GM18951 (cell line): ENCODE data around the gene LASP1.
A peak's percentile ranks its signal among the peaks of the same experiment; 100 is the strongest.

Experiments used
- POLR2A ChIP-seq: IDR thresholded peaks from 4 replicates; pipeline ENCODE4 v1.6.1; 2011; ENCODE audit warnings: mild to moderate bottlenecking; ENCODE audit not compliant: insufficient read length, insufficient read depth; ENCODE audit errors: extremely low read depth
- in situ Hi-C: fragments of 300-500 bp; cut with MboI; formaldehyde crosslinking; loops from one replicate; pipeline ENCODE4 v1.12.0; 2022; ENCODE audit warnings: low sequenced_read_pairs, mixed read lengths, inconsistent platforms; ENCODE audit not compliant: unreplicated experiment

The LASP1 gene

DNA sequence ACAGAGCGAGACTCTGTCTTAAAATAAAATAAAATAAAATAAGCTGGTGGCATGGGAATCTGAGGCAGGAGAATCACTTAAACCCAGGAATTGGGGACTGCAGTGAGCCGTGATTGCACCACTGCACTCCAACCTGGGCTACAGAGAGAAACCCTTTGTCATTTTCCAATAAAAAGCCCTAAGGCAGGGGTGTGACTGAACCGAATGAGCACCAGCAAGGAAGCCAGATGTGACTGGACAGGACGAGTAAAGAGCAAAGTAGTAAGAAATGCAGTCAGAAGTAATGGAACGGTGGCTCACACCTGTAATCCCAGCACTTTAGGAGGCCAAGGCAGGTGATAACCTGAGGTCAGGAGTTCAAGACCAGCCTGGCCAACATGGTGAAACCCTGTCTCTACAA lies 12.6 kb upstream of the LASP1 start:
- in situ Hi-C loops = no loop called here

GRCh38 chr17:38861399-38861843 lies 8.4 kb upstream of the LASP1 start:
- TF ChIP-seq POLR2A = no peak

More for the DNA sequence above, 12.6 kb upstream of the LASP1 start:
- no peak for TF ChIP-seq POLR2A

DNA sequence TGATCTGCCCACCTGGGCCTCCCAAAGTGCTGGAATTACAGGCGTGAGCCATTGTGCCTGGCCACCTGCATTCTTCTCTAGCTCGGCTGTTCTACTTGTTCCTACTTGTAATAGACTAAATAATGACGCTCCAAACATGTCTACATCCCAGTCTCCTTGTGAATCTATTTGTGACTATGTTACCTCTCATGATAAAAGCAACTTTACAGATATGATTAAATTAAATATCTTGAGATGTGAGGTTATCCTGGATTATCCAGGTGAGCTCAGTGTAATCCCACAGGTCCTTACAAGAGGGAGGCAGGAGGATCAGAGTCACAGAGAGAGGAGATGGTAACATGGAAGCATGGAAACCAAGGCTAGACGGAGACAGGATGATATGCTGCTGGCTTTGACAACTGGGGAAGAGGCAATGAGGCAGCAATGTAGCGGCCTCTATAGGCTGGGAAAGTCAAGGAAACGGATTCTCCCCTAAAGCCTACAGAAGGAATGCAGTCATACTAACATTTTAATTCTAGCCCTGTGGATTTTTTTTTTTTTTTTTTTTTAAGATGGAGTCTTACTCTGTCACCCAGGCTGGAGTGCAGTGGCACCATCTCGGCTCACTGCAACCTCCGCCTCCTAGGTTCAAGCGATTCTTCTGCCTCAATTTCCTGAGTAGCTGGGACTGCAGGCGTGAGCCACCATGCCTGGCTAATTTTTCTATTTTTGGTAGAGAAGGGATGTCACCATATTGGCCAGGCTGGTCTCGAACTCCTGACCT lies 5.0 kb upstream of the LASP1 start:
- in situ Hi-C loops = no loop called here
- TF ChIP-seq POLR2A = no peak

More at GRCh38 chr17:38861399-38861843, 8.4 kb upstream of the LASP1 start:
- in situ Hi-C loops = no loop called here

DNA sequence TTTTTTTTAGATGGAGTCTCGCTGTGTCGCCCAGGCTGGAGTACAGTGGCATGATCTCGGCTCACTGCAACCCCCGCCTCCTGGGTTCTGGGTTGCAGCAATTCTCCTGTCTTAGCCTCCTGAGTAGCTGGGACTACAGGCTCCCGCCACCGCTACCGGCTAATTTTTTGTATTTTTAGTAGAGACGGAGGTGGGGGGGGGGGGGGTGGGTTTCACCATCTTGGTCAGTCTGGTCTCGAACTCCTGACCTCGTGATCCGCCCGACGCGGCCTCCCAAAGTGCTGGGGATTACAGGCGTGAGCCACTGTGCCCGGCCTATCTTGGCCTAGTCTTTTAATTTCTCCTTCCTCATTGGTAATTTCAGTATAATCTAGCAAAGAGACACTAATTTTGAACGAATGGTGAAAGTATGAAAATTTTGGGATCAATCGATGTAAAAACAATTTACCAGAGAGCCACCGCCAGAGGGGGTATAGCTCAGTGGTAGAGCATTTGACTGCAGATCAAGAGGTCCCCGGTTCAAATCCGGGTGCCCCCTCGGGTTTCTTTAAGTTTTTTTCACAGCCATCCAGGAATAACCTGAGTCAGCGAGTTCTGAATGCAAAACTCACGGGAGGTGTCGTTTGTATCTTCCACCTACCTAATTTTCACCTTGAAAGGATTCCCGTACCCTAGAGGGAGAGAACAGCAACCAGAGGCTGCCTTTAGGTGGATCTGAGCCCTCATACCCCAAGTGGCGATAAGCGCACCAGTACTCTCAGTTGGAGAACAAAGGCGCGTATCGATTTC lies 2.5 kb upstream of the LASP1 start:
- in situ Hi-C loops = no loop called here
- no peak for TF ChIP-seq POLR2A

DNA sequence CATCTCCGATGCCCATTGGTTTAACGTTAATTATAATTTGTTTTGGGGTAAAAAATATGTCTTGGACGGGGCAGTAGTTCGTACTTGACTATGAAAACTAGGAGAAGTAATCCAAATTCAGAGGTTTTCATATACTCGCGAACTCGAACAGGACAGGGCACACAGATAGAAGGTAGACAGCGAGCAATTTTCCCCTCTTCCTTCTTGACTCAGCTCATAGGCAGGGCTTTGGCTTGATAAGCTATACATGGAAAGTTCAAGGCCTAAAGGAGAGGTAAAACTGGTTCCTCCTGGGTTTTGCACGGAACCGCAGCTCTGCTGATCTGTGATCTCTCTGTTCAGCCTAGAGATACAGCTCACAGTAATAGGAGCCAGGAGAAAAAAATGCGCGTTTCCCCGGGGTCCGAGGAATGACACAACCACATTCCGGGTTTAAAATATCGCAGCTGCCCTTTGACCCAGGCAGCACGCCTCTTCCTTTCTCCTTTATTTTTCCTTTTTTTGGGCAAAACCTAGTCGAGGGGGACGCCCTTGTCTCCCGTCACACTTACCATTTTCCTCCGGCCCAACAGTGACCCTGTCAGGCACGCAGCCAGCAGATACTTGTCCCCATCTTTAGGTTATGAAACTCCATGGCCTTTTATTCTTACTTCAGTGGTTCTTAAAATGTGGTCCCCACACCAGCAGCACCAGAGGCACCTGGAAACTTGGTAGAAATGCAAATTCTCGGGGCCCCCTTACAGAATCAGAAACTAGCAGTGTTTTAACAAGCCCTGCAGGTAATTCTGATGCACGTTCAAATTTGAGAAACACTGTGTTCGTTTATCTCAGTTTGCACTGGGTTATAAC lies 1.7 kb upstream of the LASP1 start:
- no peak for TF ChIP-seq POLR2A

DNA sequence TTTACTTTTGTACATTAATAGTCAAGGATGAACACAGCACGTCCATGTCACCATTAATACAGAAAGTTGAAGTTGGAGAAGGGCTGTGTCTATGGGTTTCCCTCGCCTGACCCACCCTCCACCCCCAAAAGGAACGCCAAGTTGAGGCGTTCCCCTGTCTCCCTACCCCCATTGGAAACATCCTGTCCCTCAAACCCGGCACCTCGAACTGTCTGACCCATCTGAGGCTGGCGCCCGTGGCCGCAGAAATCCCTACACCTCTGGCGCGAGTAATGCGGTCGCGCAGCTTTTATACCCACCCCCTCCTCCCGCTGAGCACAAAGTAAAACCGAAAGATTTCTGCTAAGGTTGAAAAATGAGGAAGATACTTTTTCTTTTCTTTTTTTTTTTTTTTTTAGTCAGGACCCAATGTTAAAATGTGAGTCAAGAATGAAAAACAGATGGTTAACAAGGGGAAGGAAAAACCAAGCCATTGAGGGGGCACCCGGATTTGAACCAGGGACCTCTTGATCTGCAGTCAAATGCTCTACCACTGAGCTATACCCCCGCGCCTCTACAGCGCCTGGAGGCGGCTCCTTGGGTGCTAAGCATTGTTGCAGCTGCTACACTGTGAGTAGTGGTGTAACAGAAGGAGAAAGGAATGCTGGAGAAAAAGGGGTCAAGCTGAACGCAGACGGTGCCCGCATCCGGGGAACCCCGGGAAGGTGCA lies 887 bp upstream of the LASP1 start:
- TF ChIP-seq POLR2A = peak; percentile 83
- in situ Hi-C loops = no loop called here

More for the DNA sequence above, 1.7 kb upstream of the LASP1 start:
- in situ Hi-C loops = no loop called here

GRCh38 chr17:38870259-38871165 lies 654 bp downstream of the LASP1 start:
- in situ Hi-C loops = no loop called here

GRCh38 chr17:38871247-38872015 lies 1.6 kb downstream of the LASP1 start:
- TF ChIP-seq POLR2A = peak; percentile 43
- in situ Hi-C loops = no loop called here

More at GRCh38 chr17:38870259-38871165, 654 bp downstream of the LASP1 start:
- TF ChIP-seq POLR2A = no peak

DNA sequence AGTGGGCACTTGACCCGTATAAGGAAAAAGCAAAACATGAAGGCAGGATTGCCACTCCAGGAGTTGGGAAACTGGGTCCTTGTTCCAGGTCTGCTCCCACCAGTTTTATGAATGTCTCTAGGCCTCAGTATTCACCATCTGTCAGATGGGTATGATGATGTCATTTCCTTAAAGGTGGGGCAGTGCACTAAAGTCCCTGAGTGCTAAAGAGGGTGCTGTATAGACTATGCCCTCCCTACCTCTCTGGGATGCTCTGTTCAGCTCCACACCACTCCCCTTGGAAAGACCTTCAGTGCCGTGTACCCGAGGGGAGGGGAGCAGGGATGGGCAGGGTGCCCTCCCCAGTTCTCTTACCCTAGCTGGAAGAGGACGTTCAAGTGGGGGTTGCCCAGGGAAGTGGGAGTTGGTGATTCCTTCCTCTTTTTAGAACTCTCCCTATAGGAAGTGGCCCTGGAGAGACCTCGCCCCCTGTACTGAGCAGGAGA lies 2.2 kb downstream of the LASP1 start:
- no peak for TF ChIP-seq POLR2A
- in situ Hi-C loops = no loop called here

- no peak for TF ChIP-seq POLR2A
Measured at GRCh38 chr17:38872671-38873385, 3.0 kb downstream of the LASP1 start.

More at GRCh38 chr17:38872671-38873385, 3.0 kb downstream of the LASP1 start:
- in situ Hi-C loops = no loop called here
